ENCODE results near the gene CES2. TPM values are rescaled to one million over a fixed set of nuclear protein-coding genes. Genes with fewer than 3 reads are reported as not detected.

CES2 gene
- total RNA-seq, 4 donors from 2014 or later, result 49.7 to 69.4 (median 53.6) TPM

GRCh38 chr16:66920924-66921680, 14.2 kb upstream of the CES2 start:
- no peak overlapping the region for H3K4me3 ChIP-seq (replicated peaks in 1 of 3)
- WGBS, 2 donors, result 73 to 76% methylated on average over 8 to 9 of the region's 9 CpGs

DNA sequence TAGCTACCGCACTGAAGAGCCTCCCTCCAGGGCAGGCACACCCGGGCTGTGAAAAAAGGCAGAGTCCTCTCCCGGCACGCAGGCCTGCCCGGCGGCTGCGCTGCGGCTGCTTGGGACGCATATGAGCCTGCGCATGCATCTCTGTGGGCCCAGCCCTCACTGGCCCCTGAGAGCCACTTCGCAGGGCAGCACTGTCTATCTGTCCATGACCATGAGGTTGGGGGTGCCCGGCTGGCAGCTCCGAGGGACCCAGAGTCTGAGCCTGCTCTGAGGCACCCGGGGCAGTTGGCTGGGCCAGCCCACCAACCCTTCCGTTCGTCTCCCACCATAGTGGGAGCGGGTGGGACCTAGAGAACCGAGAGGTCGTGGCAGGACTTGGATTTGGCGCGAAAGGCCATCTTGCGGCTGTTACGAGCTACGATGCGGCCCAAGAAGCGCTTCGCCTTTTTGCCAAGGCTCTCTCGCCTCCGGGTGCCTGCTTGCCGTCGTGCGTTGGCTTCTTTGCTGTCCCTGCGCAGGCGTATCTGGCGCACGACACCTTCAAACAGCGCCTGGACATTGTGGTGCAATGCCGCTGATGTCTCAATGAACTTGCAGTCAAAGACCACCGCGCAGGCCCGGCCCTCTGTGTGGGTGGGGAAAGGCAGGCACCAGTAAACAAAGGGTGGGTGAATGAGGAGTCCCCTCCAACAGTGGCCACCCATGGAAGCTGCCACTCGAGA, 13.4 kb upstream of the CES2 start:
- no peak for DNase-seq
- H3K4me3 ChIP-seq (replicated peaks in 1 of 3), result no peak overlapping the region
- no peak for TF ChIP-seq POLR2A (IDR thresholded peaks at IDR 0.05)
- TF ChIP-seq, protein P1, sequence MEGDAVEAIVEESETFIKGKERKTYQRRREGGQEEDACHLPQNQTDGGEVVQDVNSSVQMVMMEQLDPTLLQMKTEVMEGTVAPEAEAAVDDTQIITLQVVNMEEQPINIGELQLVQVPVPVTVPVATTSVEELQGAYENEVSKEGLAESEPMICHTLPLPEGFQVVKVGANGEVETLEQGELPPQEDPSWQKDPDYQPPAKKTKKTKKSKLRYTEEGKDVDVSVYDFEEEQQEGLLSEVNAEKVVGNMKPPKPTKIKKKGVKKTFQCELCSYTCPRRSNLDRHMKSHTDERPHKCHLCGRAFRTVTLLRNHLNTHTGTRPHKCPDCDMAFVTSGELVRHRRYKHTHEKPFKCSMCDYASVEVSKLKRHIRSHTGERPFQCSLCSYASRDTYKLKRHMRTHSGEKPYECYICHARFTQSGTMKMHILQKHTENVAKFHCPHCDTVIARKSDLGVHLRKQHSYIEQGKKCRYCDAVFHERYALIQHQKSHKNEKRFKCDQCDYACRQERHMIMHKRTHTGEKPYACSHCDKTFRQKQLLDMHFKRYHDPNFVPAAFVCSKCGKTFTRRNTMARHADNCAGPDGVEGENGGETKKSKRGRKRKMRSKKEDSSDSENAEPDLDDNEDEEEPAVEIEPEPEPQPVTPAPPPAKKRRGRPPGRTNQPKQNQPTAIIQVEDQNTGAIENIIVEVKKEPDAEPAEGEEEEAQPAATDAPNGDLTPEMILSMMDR (IDR thresholded peaks at IDR 0.05), result no peak
- no peaks in the 10 kb centered on the region for H3K36me3 ChIP-seq
- 83 to 87% methylated on average over 28 to 36 of the region's 42 CpGs for WGBS, 2 donors
- peak overlapping the region; percentile 67 to 91 (median 88) for H3K27ac ChIP-seq
- intact Hi-C loops (cut with DNase I), result no loop called here
- peaks cover 58 to 91% of the 10 kb centered on the region in 2 donors for H3K4me1 ChIP-seq
- H3K9me3 ChIP-seq, result no peaks in the 10 kb centered on the region
- no peaks in the 10 kb centered on the region for H3K27me3 ChIP-seq

More at GRCh38 chr16:66920924-66921680, 14.2 kb upstream of the CES2 start:
- Histone ChIP-seq H3K4me1 (peaks cover 58 to 83% of the 10 kb centered on the region in 2 donors), H3K27me3 (no peaks in the 10 kb centered on the region), H3K27ac (peak overlapping the region; percentile 67 to 91 (median 88)), H3K9me3 (no peaks in the 10 kb centered on the region), H3K36me3 (no peaks in the 10 kb centered on the region)
- no peak for TF ChIP-seq POLR2A (IDR thresholded peaks at IDR 0.05)
- TF ChIP-seq, protein P1 (IDR thresholded peaks at IDR 0.05), result no peak
- DNase-seq, result peak; percentile 31 to 41
- intact Hi-C loops (cut with DNase I), result no loop called here

DNA sequence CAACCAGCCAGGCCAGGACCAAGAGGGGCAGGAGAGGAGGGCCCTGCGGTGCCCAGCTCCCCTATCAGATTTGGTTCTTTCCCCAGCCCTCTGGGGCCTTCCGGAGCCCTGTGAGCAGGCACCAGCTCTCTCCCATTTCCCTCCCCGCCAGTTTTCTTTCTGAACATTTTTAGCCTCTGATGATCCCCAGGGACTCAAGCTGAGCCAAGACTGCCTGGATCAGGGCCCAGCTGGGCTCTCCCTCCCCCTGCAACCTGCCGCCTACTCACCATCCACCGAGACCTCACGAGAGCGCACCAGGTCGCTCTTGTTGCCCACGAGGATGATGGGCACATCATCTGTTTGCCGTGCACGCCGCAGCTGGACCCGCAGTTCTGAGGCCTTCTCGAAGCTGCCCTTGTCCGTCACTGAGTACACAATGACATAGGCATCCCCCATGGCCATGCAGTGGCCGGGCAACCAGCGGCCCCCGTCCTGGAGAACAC, 12.0 kb upstream of the CES2 start:
- Histone ChIP-seq H3K9me3 (no peaks in the 10 kb centered on the region), H3K4me3 (replicated peaks in 1 of 3) (no peak overlapping the region), H3K27ac (peak overlapping the region; percentile 88 to 93 (median 91)), H3K27me3 (no peaks in the 10 kb centered on the region), H3K36me3 (no peaks in the 10 kb centered on the region), H3K4me1 (peaks cover 51 to 95% of the 10 kb centered on the region in 2 donors)
- peak; percentile 92 to 93 for DNase-seq
- TF ChIP-seq POLR2A (IDR thresholded peaks at IDR 0.05), result peak in 1 of 2 donors; percentile 25
- TF ChIP-seq, protein P1 (IDR thresholded peaks at IDR 0.05), result no peak
- 28 to 34% methylated on average over 16 to 18 of the region's 18 CpGs for WGBS, 2 donors
- intact Hi-C loops (cut with DNase I), result no loop called here

GRCh38 chr16:66923866-66924265, 11.4 kb upstream of the CES2 start:
- Histone ChIP-seq H3K4me1 (peaks cover 46 to 90% of the 10 kb centered on the region in 2 donors), H3K36me3 (no peaks in the 10 kb centered on the region), H3K27ac (peak overlapping the region; percentile 47 to 91 (median 88)), H3K27me3 (no peaks in the 10 kb centered on the region), H3K4me3 (replicated peaks in 1 of 3) (peak overlapping the region in 1 of 3 donors; percentile 25), H3K9me3 (no peaks in the 10 kb centered on the region)
- WGBS, 2 donors, result 39 to 49% methylated on average over 3 of the region's 3 CpGs
- intact Hi-C loops (cut with DNase I), result no loop called here
- TF ChIP-seq POLR2A (IDR thresholded peaks at IDR 0.05), result no peak
- TF ChIP-seq, protein P1 (IDR thresholded peaks at IDR 0.05), result no peak
- peak; percentile 67 to 77 for DNase-seq

Measured in thyroid gland (tissue), 4 donors.